Activated B cell treated with CpG ODN at 0.5 μM for 24 hours (primary cell): Measurements from ENCODE around the gene MAP7D3. TPM values are rescaled to one million over a fixed set of nuclear protein-coding genes. Genes with fewer than 3 reads are reported as not detected.

Source experiments
- ATAC-seq: fragments of 200-7000 bp; cut with Tn5 transposase; one replicate; pipeline ENCODE4 v1.10.0; 2021; ENCODE audit warnings: low read depth, mild to moderate bottlenecking, moderate library complexity
- CTCF ChIA-PET: fragments of 350-600 bp; sonication (Branson Sonifier 250); formaldehyde crosslinking; loops from one replicate; lab custom pipeline; 2021; ENCODE audit warnings: antibody characterized with exemption; lab: Charles Lee
- POLR2A ChIA-PET: fragments of 350-600 bp; sonication (Branson Sonifier 250); formaldehyde crosslinking; loops from one replicate; lab custom pipeline; 2021; ENCODE audit warnings: antibody characterized with exemption; lab: Charles Lee
- DNase-seq: peaks from one replicate; pipeline ENCODE4 v3.0.0; 2022
- H3K27ac Mint-ChIP-seq: one replicate; pipeline ENCODE4 v1.8.0; 2020; ENCODE audit warnings: mixed read lengths
- H3K27me3 Mint-ChIP-seq: one replicate; pipeline ENCODE4 v1.8.0; 2021; ENCODE audit warnings: mixed read lengths
- H3K36me3 Mint-ChIP-seq: one replicate; pipeline ENCODE4 v1.8.0; 2021; ENCODE audit warnings: low read depth, mixed read lengths
- H3K4me1 Mint-ChIP-seq: one replicate; pipeline ENCODE4 v1.8.0; 2021; ENCODE audit warnings: mixed read lengths
- H3K4me3 Mint-ChIP-seq: one replicate; pipeline ENCODE4 v1.8.0; 2020; ENCODE audit warnings: mild to moderate bottlenecking, mixed read lengths
- H3K9me3 Mint-ChIP-seq: one replicate; pipeline ENCODE4 v1.8.0; 2020; ENCODE audit warnings: mixed read lengths
- CTCF ChIP-seq: fragments of 200-600 bp; IDR thresholded peaks from one replicate; pipeline ENCODE4 v1.8.0; 2022; ENCODE audit warnings: antibody characterized with exemption, mild to moderate bottlenecking
- intact Hi-C: fragments of 100-400 bp; cut with micrococcal nuclease; formaldehyde crosslinking; loops from one replicate; pipeline ENCODE4 v1.15.1; 2024
- total RNA-seq: library from RNA; stranded (reverse); gene quantifications from 2 replicates; pipeline ENCODE4 v1.2.3, GENCODE V29; 2022

The MAP7D3 gene
- total RNA-seq, 1 donor from 2014 or later, result 12.2 TPM

- Mint-ChIP-seq H3K27me3 (no peaks in the 10 kb centered on the region), H3K27ac (no peak overlapping the region), H3K9me3 (no peaks in the 10 kb centered on the region), H3K4me3 (no peak overlapping the region), H3K4me1 (peaks cover 37% of the 10 kb centered on the region), H3K36me3 (no peaks in the 10 kb centered on the region)
- ChIA-PET CTCF (interaction anchor here (2.9 kb wide), 1 partner anchor 182 kb away, joined by 21 read pairs; no protein-coding TSS in a partner anchor), POLR2A (no interaction called here)
- intact Hi-C loops, result loop anchor here (5.0 kb wide), 1 partner anchor 41 kb away; the partner anchor contains the start of gene MAP7D3
- ATAC-seq, result no peak
- no peak for TF ChIP-seq CTCF
- DNase-seq, result no peak
Measured at GRCh38 chrX:136210806-136211205, 40.4 kb downstream of the MAP7D3 start.

GRCh38 chrX:136210243-136210642 is 41.0 kb downstream of the MAP7D3 start:
- TF ChIP-seq CTCF, result no peak
- DNase-seq (no peak), ATAC-seq (peak; percentile 94)
- peak overlapping the region; percentile 52 for H3K27ac Mint-ChIP-seq
- peak overlapping the region; percentile 58 for H3K4me3 Mint-ChIP-seq
- H3K36me3 Mint-ChIP-seq, result no peaks in the 10 kb centered on the region
- ChIA-PET POLR2A (interaction anchor here (0.6 kb wide), 1 partner anchor 28 kb away, joined by 3 read pairs; no protein-coding TSS in a partner anchor), CTCF (interaction anchor here (2.9 kb wide), 1 partner anchor 182 kb away, joined by 21 read pairs; no protein-coding TSS in a partner anchor)
- no peaks in the 10 kb centered on the region for H3K27me3 Mint-ChIP-seq
- H3K9me3 Mint-ChIP-seq, result no peaks in the 10 kb centered on the region
- H3K4me1 Mint-ChIP-seq, result peaks cover 37% of the 10 kb centered on the region
- intact Hi-C loops, result loop anchor here (5.0 kb wide), 1 partner anchor 42 kb away; the partner anchor contains the start of gene MAP7D3

- intact Hi-C loops, result loop anchor here (1.0 to 5.0 kb wide), 2 partner anchors 43 to 181 kb away; partner anchors contain the start of gene MAP7D3
- POLR2A ChIA-PET, result interaction anchor here (0.6 kb wide), 1 partner anchor 27 kb away, joined by 3 read pairs; no protein-coding TSS in a partner anchor
- peak overlapping the region; percentile 52 for H3K27ac Mint-ChIP-seq
- TF ChIP-seq CTCF, result no peak
- no peaks in the 10 kb centered on the region for H3K27me3 Mint-ChIP-seq
- no peaks in the 10 kb centered on the region for H3K9me3 Mint-ChIP-seq
- peaks cover 41% of the 10 kb centered on the region for H3K4me1 Mint-ChIP-seq
- no peak for DNase-seq
- ATAC-seq, result no peak
- no peaks in the 10 kb centered on the region for H3K36me3 Mint-ChIP-seq
- no peak overlapping the region for H3K4me3 Mint-ChIP-seq
- CTCF ChIA-PET, result interaction anchor here (1.0 to 2.9 kb wide), 2 partner anchors 181 to 485 kb away, joined by 3 to 21 read pairs; no protein-coding TSS in a partner anchor
Measured at GRCh38 chrX:136209751-136210150, 41.4 kb downstream of the MAP7D3 start.

GRCh38 chrX:136209016-136209738 is 42.0 kb downstream of the MAP7D3 start:
- Mint-ChIP-seq H3K27me3 (no peaks in the 10 kb centered on the region), H3K4me3 (no peak overlapping the region), H3K27ac (no peak overlapping the region), H3K9me3 (no peaks in the 10 kb centered on the region), H3K4me1 (peaks cover 44% of the 10 kb centered on the region), H3K36me3 (no peaks in the 10 kb centered on the region)
- CTCF ChIA-PET, result interaction anchor here (1.0 to 2.9 kb wide), 2 partner anchors 181 to 486 kb away, joined by 3 to 21 read pairs; no protein-coding TSS in a partner anchor
- no peak for TF ChIP-seq CTCF
- POLR2A ChIA-PET, result interaction anchor here (0.5 to 0.6 kb wide), 2 partner anchors 27 to 55 kb away, joined by 3 read pairs; no protein-coding TSS in a partner anchor
- DNase-seq (no peak), ATAC-seq (no peak)
- intact Hi-C loops, result loop anchor here (1.0 kb wide), 1 partner anchor 181 kb away; no protein-coding TSS in a partner anchor

- intact Hi-C loops, result no loop called here
- H3K4me3 Mint-ChIP-seq, result no peak overlapping the region
- POLR2A ChIA-PET, result no interaction called here
Measured at GRCh38 chrX:136207546-136207945, 43.7 kb downstream of the MAP7D3 start.

More at GRCh38 chrX:136207546-136207945, 43.7 kb downstream of the MAP7D3 start:
- no peak overlapping the region for H3K27ac Mint-ChIP-seq
- DNase-seq (no peak), ATAC-seq (no peak)
- CTCF ChIA-PET, result no interaction called here
- no peak for TF ChIP-seq CTCF
- H3K27me3 Mint-ChIP-seq, result no peaks in the 10 kb centered on the region
- no peaks in the 10 kb centered on the region for H3K9me3 Mint-ChIP-seq
- peaks cover 39% of the 10 kb centered on the region for H3K4me1 Mint-ChIP-seq
- H3K36me3 Mint-ChIP-seq, result no peaks in the 10 kb centered on the region
